ENCODE results near the gene MACIR.
A peak's percentile ranks its signal among the peaks of the same experiment; 100 is the strongest.

Gene MACIR

GRCh38 chr5:103258368-103258956, at the start of gene MACIR:
MACIR (plus strand) TSS chr5:103258763; CDS start chr5:103275920, 17,157 bp downstream.
- no peak for TF ChIP-seq REST (IDR thresholded peaks at IDR 0.05; ENCODE audit: low read depth)
- TF ChIP-seq CREB1 (IDR thresholded peaks at IDR 0.05; ENCODE audit: low read depth): no peak
- peak; percentile 3; the same call in 1 of the 2 replicates for TF ChIP-seq RAD21 (IDR thresholded peaks at IDR 0.05; ENCODE audit: low read depth)
- no peak for TF ChIP-seq USF1 (IDR thresholded peaks at IDR 0.05)
- TF ChIP-seq TCF12 (IDR thresholded peaks at IDR 0.05; ENCODE audit: low read depth): no peak
- no peak for TF ChIP-seq NFIC (IDR thresholded peaks at IDR 0.05)
- TF ChIP-seq TAF1 (IDR thresholded peaks at IDR 0.05; ENCODE audit: low read depth): peak; percentile 82
- TF ChIP-seq MAX (IDR thresholded peaks at IDR 0.05): no peak
- no peak for TF ChIP-seq FOXM1 (IDR thresholded peaks at IDR 0.05; ENCODE audit: borderline replicate concordance, low read depth)
- no peak for TF ChIP-seq EP300 (IDR thresholded peaks at IDR 0.05; ENCODE audit: borderline replicate concordance)
- TF ChIP-seq TEAD4 (IDR thresholded peaks at IDR 0.05): 0 out of 2 replicates have a peak, but pooled peaks have one; percentile 26
- TF ChIP-seq CEBPB (IDR thresholded peaks at IDR 0.05): no peak
- TF ChIP-seq ZBTB7A (IDR thresholded peaks at IDR 0.05; ENCODE audit: low read depth): peak; percentile 73; the same call in 1 of the 2 replicates
- no peak for TF ChIP-seq YY1 (IDR thresholded peaks at IDR 0.05; ENCODE audit: low read depth)
- peak; percentile 86 for TF ChIP-seq EGR1 (IDR thresholded peaks at IDR 0.05)

GRCh38 chr5:103209065-103209464, 49.5 kb upstream of the MACIR start:
- TF ChIP-seq TEAD4 (IDR thresholded peaks at IDR 0.05) (no peak), CEBPB (IDR thresholded peaks at IDR 0.05) (no peak), ZBTB7A (IDR thresholded peaks at IDR 0.05; ENCODE audit: low read depth) (no peak), FOXM1 (IDR thresholded peaks at IDR 0.05; ENCODE audit: borderline replicate concordance, low read depth) (no peak), TAF1 (IDR thresholded peaks at IDR 0.05; ENCODE audit: low read depth) (no peak), NFIC (IDR thresholded peaks at IDR 0.05) (no peak), TCF12 (IDR thresholded peaks at IDR 0.05; ENCODE audit: low read depth) (no peak), REST (IDR thresholded peaks at IDR 0.05; ENCODE audit: low read depth) (no peak), YY1 (IDR thresholded peaks at IDR 0.05; ENCODE audit: low read depth) (no peak), CREB1 (IDR thresholded peaks at IDR 0.05; ENCODE audit: low read depth) (no peak), MAX (IDR thresholded peaks at IDR 0.05) (no peak), EGR1 (IDR thresholded peaks at IDR 0.05) (no peak), USF1 (IDR thresholded peaks at IDR 0.05) (no peak), RAD21 (IDR thresholded peaks at IDR 0.05; ENCODE audit: low read depth) (no peak)

- TF ChIP-seq NFIC (IDR thresholded peaks at IDR 0.05) (no peak), ZBTB7A (IDR thresholded peaks at IDR 0.05; ENCODE audit: low read depth) (no peak), EP300 (IDR thresholded peaks at IDR 0.05; ENCODE audit: borderline replicate concordance) (no peak), CREB1 (IDR thresholded peaks at IDR 0.05; ENCODE audit: low read depth) (no peak), MAX (IDR thresholded peaks at IDR 0.05) (no peak), REST (IDR thresholded peaks at IDR 0.05; ENCODE audit: low read depth) (no peak), USF1 (IDR thresholded peaks at IDR 0.05) (no peak), TAF1 (IDR thresholded peaks at IDR 0.05; ENCODE audit: low read depth) (no peak), RAD21 (IDR thresholded peaks at IDR 0.05; ENCODE audit: low read depth) (no peak), YY1 (IDR thresholded peaks at IDR 0.05; ENCODE audit: low read depth) (no peak)
Observed at GRCh38 chr5:103210952-103211351, 47.6 kb upstream of the MACIR start.

Measured in Ishikawa (cell line).